ENCODE results near the gene POLD4.

- TF ChIP-seq POLR2A (IDR thresholded peaks at IDR 0.05; ENCODE audit: low read length) (no peak), GATA1 (IDR thresholded peaks at IDR 0.05; ENCODE audit: low read depth, low read length) (no peak)
These were observed 35.3 kb downstream of the POLD4 start for GRCh38 chr11:67317888-67318555.
